Mesothelial cell of epicardium (in vitro differentiated cells): ENCODE measurements around the gene BACE2. TPM values are rescaled to one million over a fixed set of nuclear protein-coding genes. Genes with fewer than 3 reads are reported as not detected.

Experiments
- DNase-seq, 2 experiments: peaks; one replicate each; pipeline ENCODE4 v3.0.0; 2021; ENCODE audit warnings: low spot score in 2 of 2; ENCODE audit not compliant: unreplicated experiment in 2 of 2
- H3K27ac Mint-ChIP-seq: 2 replicates; pipeline ENCODE4 v1.8.0; 2021; ENCODE audit warnings: mixed read lengths
- H3K27me3 Mint-ChIP-seq: 2 replicates; pipeline ENCODE4 v1.8.0; 2021; ENCODE audit warnings: low read depth, mixed read lengths
- H3K36me3 Mint-ChIP-seq: 2 replicates; pipeline ENCODE4 v1.8.0; 2021; ENCODE audit warnings: mixed read lengths
- H3K4me1 Mint-ChIP-seq: 2 replicates; pipeline ENCODE4 v1.8.0; 2021; ENCODE audit warnings: mixed read lengths
- H3K4me3 Mint-ChIP-seq: 2 replicates; pipeline ENCODE4 v1.8.0; 2021; ENCODE audit warnings: mild to moderate bottlenecking, moderate library complexity, mixed read lengths
- H3K9me3 Mint-ChIP-seq: 2 replicates; pipeline ENCODE4 v1.8.0; 2021; ENCODE audit warnings: mixed read lengths
- total RNA-seq: library from RNA; stranded (reverse); gene quantifications from 3 replicates; pipeline ENCODE4 v1.2.1, GENCODE V29; 2021
- TF ChIP-seq, protein P1 (sequence below): fragments of 200-600 bp; sonication (generic); IDR thresholded peaks from one replicate; pipeline ENCODE4 v1.5.0; 2021; ENCODE audit warnings: antibody characterized with exemption; ENCODE audit not compliant: unreplicated experiment

BACE2 gene
- total RNA-seq, 1 donor from 2014 or later = 31.3 TPM

DNA sequence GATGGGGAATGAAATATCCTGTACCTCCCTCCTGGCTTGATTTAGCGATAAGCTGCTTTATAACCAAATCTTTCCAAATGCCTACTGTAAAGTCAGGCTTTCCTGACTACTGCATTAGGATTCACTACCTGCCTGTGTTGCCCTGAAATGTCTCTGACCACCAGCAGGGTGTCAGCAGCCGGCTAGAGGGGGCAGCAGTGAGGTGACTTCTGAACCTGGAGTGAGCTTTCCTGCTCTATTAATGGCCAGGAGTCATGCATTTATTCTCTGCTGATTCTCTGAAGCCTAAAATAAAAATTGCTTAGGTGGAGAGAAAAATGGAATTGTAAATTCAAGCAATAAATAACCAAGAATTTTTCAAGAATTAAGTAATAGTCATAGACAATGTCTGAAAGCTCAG, 2.5 kb downstream of the BACE2 start:
- Mint-ChIP-seq H3K27ac (no peak overlapping the region), H3K4me1 (peaks cover 19% of the 10 kb centered on the region), H3K9me3 (no peaks in the 10 kb centered on the region), H3K4me3 (no peak overlapping the region), H3K27me3 (no peaks in the 10 kb centered on the region), H3K36me3 (no peaks in the 10 kb centered on the region)
- DNase-seq = no peak
- TF ChIP-seq, protein P1, sequence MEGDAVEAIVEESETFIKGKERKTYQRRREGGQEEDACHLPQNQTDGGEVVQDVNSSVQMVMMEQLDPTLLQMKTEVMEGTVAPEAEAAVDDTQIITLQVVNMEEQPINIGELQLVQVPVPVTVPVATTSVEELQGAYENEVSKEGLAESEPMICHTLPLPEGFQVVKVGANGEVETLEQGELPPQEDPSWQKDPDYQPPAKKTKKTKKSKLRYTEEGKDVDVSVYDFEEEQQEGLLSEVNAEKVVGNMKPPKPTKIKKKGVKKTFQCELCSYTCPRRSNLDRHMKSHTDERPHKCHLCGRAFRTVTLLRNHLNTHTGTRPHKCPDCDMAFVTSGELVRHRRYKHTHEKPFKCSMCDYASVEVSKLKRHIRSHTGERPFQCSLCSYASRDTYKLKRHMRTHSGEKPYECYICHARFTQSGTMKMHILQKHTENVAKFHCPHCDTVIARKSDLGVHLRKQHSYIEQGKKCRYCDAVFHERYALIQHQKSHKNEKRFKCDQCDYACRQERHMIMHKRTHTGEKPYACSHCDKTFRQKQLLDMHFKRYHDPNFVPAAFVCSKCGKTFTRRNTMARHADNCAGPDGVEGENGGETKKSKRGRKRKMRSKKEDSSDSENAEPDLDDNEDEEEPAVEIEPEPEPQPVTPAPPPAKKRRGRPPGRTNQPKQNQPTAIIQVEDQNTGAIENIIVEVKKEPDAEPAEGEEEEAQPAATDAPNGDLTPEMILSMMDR = no peak

DNA sequence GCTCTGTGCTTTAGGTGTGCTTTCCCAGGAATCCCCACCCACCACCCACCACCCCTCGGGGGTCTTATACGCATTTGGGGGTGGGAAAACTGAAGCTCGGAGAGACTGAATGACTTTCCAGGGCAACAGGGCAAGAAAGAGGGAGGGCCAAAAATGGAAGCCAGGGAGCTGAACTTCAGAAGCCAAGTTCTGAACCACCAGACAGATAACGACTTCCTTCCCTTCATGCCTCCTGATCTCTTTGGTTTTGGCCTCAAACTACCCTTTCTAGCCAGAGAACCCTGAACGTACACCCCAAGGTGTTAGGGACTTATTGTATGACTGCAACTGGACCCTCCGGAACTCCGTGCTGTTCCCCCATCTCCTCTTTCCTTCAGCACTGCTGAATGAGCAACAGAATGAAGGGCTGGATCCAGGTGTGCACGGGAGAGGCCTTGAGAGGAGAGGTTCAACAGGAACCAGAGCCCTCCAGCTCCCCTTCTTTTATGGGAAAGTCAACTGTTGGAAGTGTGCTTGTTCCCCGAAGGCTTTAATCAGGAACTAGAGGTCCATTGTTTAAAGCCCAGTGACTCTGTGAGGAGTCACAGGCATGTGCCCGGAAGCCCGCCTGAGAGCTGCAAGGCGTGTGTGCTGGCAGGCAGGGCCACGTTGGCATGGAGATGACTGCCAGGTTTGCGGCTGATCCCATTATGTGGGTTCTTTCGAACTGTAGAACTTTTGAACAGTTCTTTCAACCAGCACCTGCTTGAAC, 3.1 kb downstream of the BACE2 start:
- DNase-seq = no peak
- H3K4me3 Mint-ChIP-seq = no peak overlapping the region
- TF ChIP-seq, protein P1 = no peak
- H3K4me1 Mint-ChIP-seq = peaks cover 19% of the 10 kb centered on the region
- no peak overlapping the region for H3K27ac Mint-ChIP-seq
- H3K36me3 Mint-ChIP-seq = no peaks in the 10 kb centered on the region
- no peaks in the 10 kb centered on the region for H3K27me3 Mint-ChIP-seq
- H3K9me3 Mint-ChIP-seq = no peaks in the 10 kb centered on the region

DNA sequence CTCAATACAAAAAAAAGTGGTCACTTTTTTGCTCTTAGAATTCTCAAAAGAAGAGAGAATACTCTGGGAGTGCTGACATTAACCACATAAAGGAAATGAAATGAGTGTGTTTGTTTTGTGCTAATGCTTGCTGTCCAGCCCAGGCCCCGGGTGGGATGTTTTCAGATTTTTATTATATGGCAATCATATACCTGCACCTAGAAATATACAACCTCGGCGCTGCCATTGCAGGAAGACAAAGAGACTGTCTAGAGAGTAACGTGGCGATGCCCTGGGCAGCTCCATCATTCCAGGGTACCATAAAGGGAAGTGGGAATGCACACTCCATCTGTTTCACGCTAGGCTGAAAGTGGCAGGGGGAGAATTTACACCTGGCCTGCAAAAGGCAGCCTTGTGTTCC, 7.1 kb downstream of the BACE2 start:
- no peak for DNase-seq
- Mint-ChIP-seq H3K27me3 (no peaks in the 10 kb centered on the region), H3K4me1 (peaks cover 7% of the 10 kb centered on the region), H3K36me3 (no peaks in the 10 kb centered on the region), H3K9me3 (no peaks in the 10 kb centered on the region), H3K4me3 (no peak overlapping the region), H3K27ac (no peak overlapping the region)
- TF ChIP-seq, protein P1 = no peak

DNA sequence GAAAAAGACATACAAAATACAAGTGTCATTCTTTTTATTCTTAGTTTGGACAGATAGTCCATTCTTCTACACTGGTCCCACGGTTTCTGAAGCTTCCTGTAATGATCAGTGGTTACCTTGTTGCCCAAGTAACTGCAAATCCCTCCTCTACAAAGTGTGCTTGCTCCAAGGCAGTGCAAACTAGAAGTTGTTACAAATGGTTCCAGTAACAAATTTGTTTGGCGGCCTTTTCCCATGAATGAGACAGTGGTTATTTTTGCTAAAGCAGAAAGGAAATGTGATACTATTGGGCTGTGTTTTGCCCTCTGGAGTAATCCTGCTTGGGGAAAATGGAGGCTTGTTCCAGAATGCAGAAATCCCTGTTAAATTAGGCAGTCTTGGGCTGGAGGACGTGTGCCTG, 8.9 kb downstream of the BACE2 start:
- Mint-ChIP-seq H3K36me3 (no peaks in the 10 kb centered on the region), H3K4me1 (peaks cover 4% of the 10 kb centered on the region), H3K4me3 (no peak overlapping the region), H3K27ac (no peak overlapping the region), H3K9me3 (peaks cover 7% of the 10 kb centered on the region), H3K27me3 (no peaks in the 10 kb centered on the region)
- DNase-seq = no peak
- TF ChIP-seq, protein P1 = no peak

DNA sequence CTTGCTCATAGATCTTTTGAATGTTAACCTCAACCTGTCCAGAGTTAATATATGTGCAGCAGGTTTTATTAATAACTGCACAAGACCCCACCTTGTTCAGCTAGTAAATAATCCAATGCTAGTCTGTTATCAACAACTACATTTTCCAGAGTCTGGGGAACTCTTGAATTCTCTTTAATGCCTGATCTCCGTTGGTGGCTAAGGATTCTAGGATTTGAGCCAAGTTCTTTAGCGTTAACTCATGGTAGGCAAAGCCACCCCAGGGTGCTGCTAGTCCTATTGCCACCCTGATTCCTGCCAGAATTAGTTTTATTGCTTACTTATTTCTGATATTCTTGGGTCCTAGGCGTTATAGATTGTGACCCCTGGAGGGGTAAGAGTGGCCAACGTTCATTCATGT, 12.8 kb downstream of the BACE2 start:
- Mint-ChIP-seq H3K27ac (no peak overlapping the region), H3K9me3 (peaks cover 13% of the 10 kb centered on the region), H3K4me1 (peaks cover 4% of the 10 kb centered on the region), H3K4me3 (no peak overlapping the region), H3K36me3 (no peaks in the 10 kb centered on the region), H3K27me3 (no peaks in the 10 kb centered on the region)
- DNase-seq = no peak
- TF ChIP-seq, protein P1 = no peak

DNA sequence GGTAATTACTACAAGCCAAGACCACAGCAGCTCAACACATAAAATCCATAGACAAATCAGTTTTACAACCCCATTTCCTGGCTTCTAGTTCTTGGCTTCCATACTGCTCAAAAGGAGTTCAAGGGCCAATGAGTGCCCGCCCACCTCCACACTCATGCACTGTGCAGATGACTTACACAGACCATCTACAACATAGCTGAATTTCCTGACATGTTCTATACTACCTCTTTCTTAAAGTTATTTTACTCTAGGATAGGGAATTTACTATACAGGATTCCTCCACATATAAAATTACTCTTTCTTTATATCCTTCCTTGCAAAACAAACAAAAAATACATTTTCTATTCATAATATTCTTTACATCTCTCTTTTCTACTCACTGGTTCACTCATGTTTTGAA, 14.6 kb downstream of the BACE2 start:
- Mint-ChIP-seq H3K4me1 (peaks cover 4% of the 10 kb centered on the region), H3K27ac (no peak overlapping the region), H3K4me3 (no peak overlapping the region), H3K36me3 (no peaks in the 10 kb centered on the region), H3K27me3 (no peaks in the 10 kb centered on the region), H3K9me3 (peaks cover 13% of the 10 kb centered on the region)
- no peak for DNase-seq
- TF ChIP-seq, protein P1 = no peak
